HG02981 (cell line): ENCODE results near the gene MAVS.
A peak's percentile ranks its signal among the peaks of the same experiment; 100 is the strongest.
"Not testable (repeated sequence)": the region's sequence is repeated elsewhere in the genome, so short reads cannot be mapped to it uniquely, and the experiment has no call there.

Source experiments
- ATAC-seq: cut with Tn5 transposase; IDR thresholded peaks from one replicate; pipeline ENCODE4 v1.9.1; 2021; ENCODE audit warnings: mild to moderate bottlenecking, moderate library complexity; ENCODE audit not compliant: unreplicated experiment

The MAVS gene

DNA sequence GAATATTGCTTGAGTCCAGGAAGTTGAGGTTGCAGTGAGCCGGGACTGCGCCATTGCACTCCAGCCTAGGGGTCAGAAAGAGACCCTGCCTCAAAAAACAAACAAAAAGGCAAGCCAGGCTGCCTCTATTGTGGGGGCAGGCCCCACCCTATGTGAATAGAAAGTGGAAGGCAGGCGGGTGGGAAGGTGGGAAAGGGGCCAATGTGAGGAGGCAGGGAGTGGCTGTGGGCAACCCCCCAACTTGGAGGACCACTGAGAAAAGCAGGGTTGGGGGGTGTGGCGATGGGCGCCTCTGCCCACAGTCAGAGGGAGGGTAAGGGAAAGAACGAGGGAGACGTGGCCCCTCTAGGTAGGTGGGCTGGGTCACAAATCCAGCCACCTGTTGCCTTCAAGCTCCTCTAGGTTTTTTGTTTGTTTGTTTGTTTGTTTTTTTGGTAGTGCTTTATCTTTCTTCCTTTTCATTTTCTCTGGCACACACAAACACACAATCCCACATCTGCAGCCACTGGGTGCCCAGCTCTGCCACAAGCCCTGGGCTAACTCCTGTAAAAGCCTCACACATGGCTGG lies 31.6 kb upstream of the MAVS start:
- no peak for ATAC-seq

DNA sequence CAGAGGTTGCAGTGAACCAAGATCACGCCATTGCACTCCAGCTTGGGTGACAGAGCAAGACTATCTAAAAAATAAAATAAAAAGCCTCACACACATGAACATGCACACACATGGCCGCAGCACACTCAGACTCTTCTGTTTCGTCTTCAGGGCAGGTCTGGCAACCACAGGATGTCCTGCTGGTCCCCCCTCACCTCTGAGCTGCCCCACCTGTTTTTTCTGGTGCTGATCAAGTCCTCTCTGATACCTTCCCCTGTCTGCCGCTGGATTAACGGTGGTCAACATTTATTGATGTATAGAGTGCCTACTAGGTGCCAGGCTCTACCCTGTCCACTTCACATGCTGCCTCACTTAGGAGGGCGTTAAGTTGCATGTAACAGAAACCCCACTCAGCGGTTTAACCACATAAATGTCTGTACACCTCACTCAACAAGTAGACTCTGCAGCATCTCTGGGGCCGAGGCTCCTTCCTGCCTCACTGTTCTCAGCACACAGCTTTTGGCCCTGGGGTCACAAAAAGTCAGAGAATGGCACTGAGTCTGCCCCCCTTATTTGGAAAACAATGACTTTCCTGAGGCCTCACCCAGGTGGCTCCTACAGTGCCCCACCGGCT lies 30.8 kb upstream of the MAVS start:
- no peak for ATAC-seq

DNA sequence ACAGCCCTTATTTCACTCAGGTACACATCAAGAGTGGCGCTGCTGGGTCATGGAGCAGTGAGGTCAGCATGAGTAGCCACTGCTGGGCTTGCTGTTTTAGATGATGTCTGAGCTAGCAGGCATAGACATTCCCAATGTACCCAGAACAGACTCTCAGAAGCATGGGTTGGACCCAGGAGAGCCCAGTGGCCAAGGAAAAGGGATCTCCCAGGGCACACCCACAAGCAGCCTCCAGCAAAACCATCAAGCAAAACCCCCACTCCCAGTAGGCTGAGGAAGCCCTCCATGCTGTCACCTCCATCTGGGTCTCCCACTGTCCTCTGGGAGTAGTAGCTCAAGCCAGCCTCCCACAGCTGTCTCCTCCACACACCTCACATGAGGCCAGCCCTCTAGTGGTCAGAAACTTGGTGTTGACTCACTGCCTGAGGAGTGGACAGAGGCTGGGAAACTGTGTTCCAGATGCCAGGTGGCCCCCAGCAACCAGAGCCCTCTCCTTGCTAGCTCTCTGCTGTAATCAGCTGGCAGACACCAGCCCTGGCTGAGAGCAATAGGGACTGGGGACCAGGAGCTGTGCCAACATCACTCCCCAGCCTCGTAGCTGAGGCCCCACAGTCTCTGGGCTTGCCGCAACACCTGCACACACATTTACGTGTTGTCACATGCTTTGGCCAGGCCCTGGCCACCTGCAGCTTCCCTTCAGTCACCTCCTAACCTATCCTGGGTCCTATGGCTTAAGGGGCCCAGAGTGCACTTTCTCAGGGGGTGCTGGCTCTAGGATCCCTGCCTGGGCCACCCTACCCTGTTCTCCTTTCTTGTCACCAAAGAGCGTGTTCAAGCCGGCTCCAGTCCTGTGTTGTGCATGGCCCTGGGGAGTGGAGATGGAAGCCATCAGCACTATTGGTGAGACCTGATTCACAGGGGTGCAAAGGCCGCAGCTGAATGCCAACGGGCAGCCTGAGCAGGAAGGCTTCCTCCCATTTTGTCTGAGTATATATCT lies 28.2 kb upstream of the MAVS start:
- ATAC-seq: no peak

DNA sequence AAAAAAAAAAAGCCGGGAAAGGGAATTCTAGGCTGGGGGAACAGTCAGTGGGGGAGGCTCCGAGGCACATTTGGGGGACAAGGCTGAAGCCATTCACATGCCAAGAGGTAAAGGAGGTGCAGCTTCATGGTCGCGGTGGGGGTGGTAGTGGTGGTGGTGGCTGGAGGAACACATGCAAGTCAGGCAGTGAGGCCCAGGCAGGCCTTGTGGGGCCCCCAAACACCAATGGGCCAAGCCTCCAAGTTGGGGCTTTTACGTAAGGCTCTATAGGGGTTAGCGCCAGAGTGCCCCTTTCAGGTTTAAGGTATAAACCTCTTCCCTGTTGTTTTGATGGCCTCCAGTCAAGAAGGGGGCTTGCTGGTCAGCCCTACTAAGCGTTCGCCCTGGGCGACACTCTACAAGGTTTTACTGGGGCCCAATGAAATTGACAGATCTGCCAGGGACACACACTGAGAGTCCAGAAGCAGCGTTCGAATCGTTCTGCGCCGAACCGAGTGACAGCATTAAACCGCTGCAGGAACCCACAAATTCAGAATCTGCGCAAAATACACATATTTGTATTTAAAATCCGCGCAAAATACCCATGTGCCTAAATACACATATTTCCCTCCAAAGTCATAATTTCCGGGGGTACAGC lies 27.1 kb upstream of the MAVS start:
- no peak for ATAC-seq

DNA sequence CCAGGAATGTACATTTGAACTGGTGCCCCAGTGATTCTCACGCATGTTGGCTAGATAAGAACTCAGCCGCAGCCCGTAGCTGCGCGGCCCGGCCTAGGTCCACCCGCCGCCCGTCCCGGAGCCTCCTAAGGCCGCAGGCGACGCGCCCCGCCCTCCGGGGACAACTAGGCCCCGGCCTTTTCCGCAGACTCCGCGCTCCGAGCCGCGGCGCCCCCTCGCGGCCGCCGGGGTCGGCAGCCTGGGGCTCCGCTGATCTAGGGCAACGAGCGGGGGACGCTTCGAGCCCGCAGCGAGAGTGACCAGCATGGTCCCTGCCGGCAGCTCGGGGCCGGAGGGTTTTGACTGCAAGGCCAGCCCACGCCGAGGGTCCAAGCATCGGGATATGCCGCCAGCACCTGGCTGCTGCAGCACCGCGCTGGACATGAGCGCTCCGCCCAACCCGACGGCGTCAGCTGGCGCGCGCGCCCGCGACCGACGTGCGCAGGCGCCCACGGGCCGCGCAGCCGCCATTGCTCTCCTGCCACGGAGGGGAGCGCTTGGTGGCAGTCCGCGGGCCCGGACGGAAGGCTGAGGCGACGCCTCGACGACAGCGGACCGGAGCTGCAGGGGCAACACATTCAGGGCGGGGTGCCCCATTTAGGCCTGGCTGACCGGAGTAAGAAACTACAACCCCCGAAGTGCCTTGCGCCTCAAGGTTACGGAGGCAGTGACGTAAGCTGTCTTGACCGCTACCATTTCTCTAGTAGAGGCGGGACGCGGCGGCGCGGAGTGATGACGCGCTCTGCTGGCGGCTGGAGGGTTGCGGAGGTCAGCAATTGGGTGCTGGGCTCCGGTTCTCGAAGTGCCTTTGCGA lies 26.4 kb upstream of the MAVS start, which contains the start of gene AP5S1:
Gene AP5S1, plus strand, starts transcription at position 500 of the 853 bp plus-strand sequence. CDS start 1,571 bp downstream, outside the sequence.
- peak; percentile 77 for ATAC-seq

- peak; percentile 9 for ATAC-seq
These were observed 25.5 kb upstream of the MAVS start for GRCh38 chr20:3820901-3821727.

- ATAC-seq: no peak
These were observed 24.6 kb upstream of the MAVS start for GRCh38 chr20:3821996-3822395.

GRCh38 chr20:3823881-3824280 lies 22.8 kb upstream of the MAVS start:
- no peak for ATAC-seq

GRCh38 chr20:3825526-3825925 lies 21.1 kb upstream of the MAVS start:
- no peak for ATAC-seq

DNA sequence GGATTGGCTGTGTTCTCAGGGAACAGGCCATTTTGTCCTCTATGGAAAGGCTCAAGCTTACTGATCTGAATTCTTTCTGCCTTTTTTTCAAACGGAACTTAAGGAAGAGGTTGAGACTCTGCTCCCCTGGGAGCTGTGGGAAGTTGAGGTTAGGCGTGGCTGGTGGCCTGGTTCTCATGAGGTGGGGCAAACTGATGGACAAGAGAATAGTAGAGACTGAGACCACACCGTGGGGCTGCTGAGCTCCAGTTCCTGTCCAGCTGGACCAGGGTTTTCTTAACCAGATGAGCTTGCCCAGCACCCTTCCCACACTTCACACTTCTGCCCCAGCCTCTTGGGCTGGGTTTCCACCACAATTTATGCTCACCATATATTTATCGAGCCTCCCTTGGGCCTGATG lies 20.2 kb upstream of the MAVS start:
- no peak for ATAC-seq

GRCh38 chr20:3828798-3829197 lies 17.8 kb upstream of the MAVS start:
- no peak for ATAC-seq

DNA sequence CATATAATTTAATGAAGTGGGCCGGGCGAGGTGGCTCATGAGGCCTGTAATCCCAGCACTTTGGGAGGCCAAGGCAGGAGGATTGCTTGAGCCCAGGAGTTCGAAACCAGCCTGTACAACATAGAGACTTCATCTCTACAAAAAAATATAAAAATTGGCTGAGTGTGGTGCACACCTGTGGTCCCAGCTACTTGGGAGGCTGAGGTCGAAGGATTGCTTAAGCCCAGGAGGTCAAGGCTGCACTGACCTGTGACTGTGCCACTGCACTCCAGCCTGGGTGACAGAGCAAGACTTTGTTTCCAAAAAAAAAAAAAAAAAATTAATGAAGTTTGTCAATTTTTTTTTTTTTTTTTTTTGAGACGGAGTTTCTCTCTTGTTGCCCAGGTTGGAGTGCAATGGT lies 16.7 kb upstream of the MAVS start:
- not testable (repeated sequence) for ATAC-seq

DNA sequence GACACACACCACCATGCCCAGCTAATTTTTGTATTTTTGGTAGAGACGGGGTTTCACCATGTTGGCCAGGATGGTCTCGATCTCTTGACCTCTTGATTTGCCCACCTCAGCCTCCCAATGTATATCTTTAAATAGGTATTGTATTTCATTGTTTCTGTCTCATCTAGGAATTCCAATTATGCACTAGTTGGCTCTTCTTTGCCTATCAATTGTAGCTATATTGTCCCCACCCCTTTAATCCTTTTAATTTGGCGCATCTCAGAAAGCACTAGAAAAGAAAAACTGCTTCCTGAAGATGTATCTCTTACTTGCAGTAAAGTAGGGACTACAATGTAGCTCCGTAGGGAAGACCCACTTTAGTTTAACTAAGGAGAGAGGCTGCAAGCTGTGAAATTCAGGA lies 10.5 kb upstream of the MAVS start:
- ATAC-seq: no peak

- ATAC-seq: no peak
These were observed 7.3 kb upstream of the MAVS start for GRCh38 chr20:3839328-3839727.

- ATAC-seq: not testable (repeated sequence)
These were observed 6.4 kb upstream of the MAVS start for GRCh38 chr20:3840201-3840600.

GRCh38 chr20:3842348-3842930 lies 4.2 kb upstream of the MAVS start:
- ATAC-seq: no peak

DNA sequence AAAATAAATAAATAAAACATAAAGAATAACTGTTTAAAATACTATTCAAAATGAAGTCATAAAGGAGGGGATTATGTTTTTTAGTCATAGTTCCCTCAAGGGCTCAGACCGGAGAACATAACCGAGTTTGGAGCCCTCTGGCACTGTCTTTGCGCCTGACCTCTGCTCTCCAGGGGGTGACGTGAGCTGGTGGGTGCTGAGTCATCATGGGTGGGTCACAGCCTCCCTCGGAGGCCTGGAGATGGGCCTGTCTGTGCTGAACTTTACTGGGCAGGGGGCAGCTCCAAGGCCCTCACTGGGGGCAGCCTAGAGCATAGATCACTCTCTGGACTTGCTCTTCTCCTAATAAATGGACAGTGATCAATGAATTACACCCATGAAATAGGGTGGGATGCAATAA lies 3.1 kb upstream of the MAVS start:
- no peak for ATAC-seq

DNA sequence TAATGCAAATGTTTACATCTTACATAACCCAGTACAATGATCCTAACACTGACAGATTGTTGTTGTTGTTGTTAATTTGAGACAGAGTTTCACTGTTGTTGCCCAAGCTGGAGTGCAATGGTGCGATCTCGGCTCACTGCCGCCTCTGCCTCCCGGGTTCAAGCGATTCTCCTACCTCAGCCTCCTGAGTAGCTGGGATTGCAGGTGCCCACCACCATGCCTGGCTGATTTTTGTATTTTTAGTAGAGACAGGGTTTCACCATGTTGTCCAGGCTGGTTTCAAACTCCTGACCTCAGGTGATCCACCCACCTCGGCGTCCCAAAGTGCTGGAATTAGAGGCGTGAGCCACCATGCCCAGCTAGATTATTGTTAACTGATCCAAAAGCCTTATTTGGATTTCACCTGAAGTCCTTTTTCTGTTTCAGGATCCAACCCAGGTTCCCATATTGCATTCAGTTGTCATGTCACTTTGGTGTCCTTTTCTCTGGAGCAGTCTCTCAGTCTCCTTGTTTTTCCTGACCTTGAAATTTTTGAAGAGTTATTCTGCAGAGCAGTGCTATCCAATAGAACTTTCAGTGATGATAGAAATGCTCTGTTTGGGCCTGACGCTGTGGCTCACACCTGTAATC lies 2.5 kb upstream of the MAVS start:
- not testable (repeated sequence) for ATAC-seq

GRCh38 chr20:3846378-3846739 lies 275 bp upstream of the MAVS start:
- ATAC-seq: no peak
